Keratinocyte (primary cell): ENCODE results near the gene ERICH4.

Experiments
- CTCF ChIP-seq, 3 experiments: IDR thresholded peaks in 1 of 3; conservative IDR thresholded peaks in 1 of 3; optimal IDR thresholded peaks in 1 of 3; 2 replicates in 2 of 3; 3 replicates in 1 of 3; pipeline versions ENCODE3 to v1.5.1; 2011; ENCODE audit warnings: low read length in 3 of 3, mild to moderate bottlenecking in 3 of 3, moderate library complexity in 2 of 3, control low read depth in 1 of 3, inconsistent platforms in 1 of 3; ENCODE audit not compliant: insufficient read depth in 2 of 3; ENCODE audit errors: extremely low read depth in 1 of 3
- EZH2 ChIP-seq: IDR thresholded peaks from one replicate; pipeline ENCODE4 v1.6.1; 2012; ENCODE audit warnings: inconsistent platforms, mild to moderate bottlenecking, low read length, moderate library complexity

GRCh38 chr19:41449865-41450178 is 6.9 kb downstream of the ERICH4 start:
- no peak for TF ChIP-seq CTCF (optimal IDR thresholded peaks at IDR 0.05 in 1 of 3, IDR thresholded peaks at IDR 0.05 in 1 of 3, conservative IDR thresholded peaks at IDR 0.05 in 1 of 3; ENCODE audit: extremely low read depth in 1 of 3, insufficient read depth in 2 of 3, low read length in 3 of 3)
- no peak for TF ChIP-seq EZH2
